Omental fat pad (tissue), 4 donors: ENCODE results near the gene ATG2B. TPM values are rescaled to one million over a fixed set of nuclear protein-coding genes. Genes with fewer than 3 reads are reported as not detected.

ENCODE experiments used
- ATAC-seq: fragments of 150-250 bp; one replicate; pipeline ENCODE4 v1.9.1; 2016; ENCODE audit warnings: mild to moderate bottlenecking, moderate library complexity; ENCODE audit not compliant: low FRiP score
- DNase-seq: peaks from one replicate; pipeline ENCODE4 v3.0.0-alpha.2; 2019; ENCODE audit warnings: low spot score
- CTCF ChIP-seq, 3 donors: fragments of 450-650 bp; IDR thresholded peaks; one replicate each; pipeline ENCODE4 v1.5.1; 2016 to 2017; ENCODE audit warnings: antibody characterized with exemption in 3 of 3, mild to moderate bottlenecking in 3 of 3, moderate library complexity in 2 of 3
- total RNA-seq, 4 donors: library from RNA; depleted of rRNA; stranded (reverse); fragments of >200 nt; gene quantifications; one replicate each; pipeline ENCODE4 v1.1.0, GENCODE V29; 2016

The ATG2B gene
- total RNA-seq, 4 donors from 2014 or later: 22.9 to 33.1 (median 27.3) TPM

GRCh38 chr14:96318836-96319235, 44.3 kb downstream of the ATG2B start:
- no peak for ATAC-seq
- no peak for DNase-seq
- no peak for TF ChIP-seq CTCF (IDR thresholded peaks at IDR 0.05)

GRCh38 chr14:96316087-96316486, 47.1 kb downstream of the ATG2B start:
- no peak for ATAC-seq
- no peak for TF ChIP-seq CTCF (IDR thresholded peaks at IDR 0.05)
- no peak for DNase-seq

- no peak for TF ChIP-seq CTCF (IDR thresholded peaks at IDR 0.05)
- ATAC-seq (no peak), DNase-seq (no peak)
Observed at GRCh38 chr14:96310906-96311305, 52.2 kb downstream of the ATG2B start.

- TF ChIP-seq CTCF (IDR thresholded peaks at IDR 0.05): no peak
- ATAC-seq: no peak
- DNase-seq: no peak
Observed at GRCh38 chr14:96309896-96310330, 53.2 kb downstream of the ATG2B start.

- DNase-seq (no peak), ATAC-seq (no peak)
- no peak for TF ChIP-seq CTCF (IDR thresholded peaks at IDR 0.05)
Observed at GRCh38 chr14:96309133-96309895, 53.8 kb downstream of the ATG2B start.

GRCh38 chr14:96307434-96307833, 55.7 kb downstream of the ATG2B start:
- DNase-seq (no peak), ATAC-seq (no peak)
- no peak for TF ChIP-seq CTCF (IDR thresholded peaks at IDR 0.05)

GRCh38 chr14:96304956-96305355, 58.2 kb downstream of the ATG2B start:
- ATAC-seq (no peak), DNase-seq (no peak)
- no peak for TF ChIP-seq CTCF (IDR thresholded peaks at IDR 0.05)
